NCI-H774 (cell line): ENCODE measurements around the gene SCN1A.

Experiments
- DNase-seq: peaks from one replicate; lab custom pipeline; 2025; lab: John Stamatoyannopoulos, UW

SCN1A gene

GRCh38 chr2:165970663-165971062 is 157.2 kb downstream of the SCN1A start:
- no peak for DNase-seq

GRCh38 chr2:165969227-165969626 is 158.6 kb downstream of the SCN1A start:
- no peak for DNase-seq

- no peak for DNase-seq
Measured at GRCh38 chr2:165967746-165968145, 160.1 kb downstream of the SCN1A start.

GRCh38 chr2:165961818-165962217 is 166.0 kb downstream of the SCN1A start:
- DNase-seq, result no peak

- no peak for DNase-seq
Measured at GRCh38 chr2:165959371-165959770, 168.4 kb downstream of the SCN1A start.

- no peak for DNase-seq
Measured at GRCh38 chr2:165958313-165958960, 169.4 kb downstream of the SCN1A start.

GRCh38 chr2:165957030-165957675 is 170.7 kb downstream of the SCN1A start:
- DNase-seq, result no peak

- DNase-seq, result peak; percentile 94
Measured at GRCh38 chr2:165953655-165954606, 173.9 kb downstream of the SCN1A start, which contains the start of gene TTC21B. TSS of gene TTC21B (minus strand) at chr2:165953776. CDS start at chr2:165953705, 71 bp downstream.

GRCh38 chr2:165953306-165953654 is 174.5 kb downstream of the SCN1A start:
- peak; percentile 40 for DNase-seq

- peak; percentile 11 for DNase-seq
Measured at GRCh38 chr2:165952741-165953211, 175.0 kb downstream of the SCN1A start.

- no peak for DNase-seq
Measured at GRCh38 chr2:165952085-165952484, 175.7 kb downstream of the SCN1A start.

- DNase-seq, result no peak
Measured at GRCh38 chr2:165950438-165950837, 177.4 kb downstream of the SCN1A start.

- no peak for DNase-seq
Measured at GRCh38 chr2:165941827-165942226, 186.0 kb downstream of the SCN1A start.

GRCh38 chr2:165938237-165938636 is 189.6 kb downstream of the SCN1A start:
- no peak for DNase-seq
